ENCODE data around the gene KAT6B. TPM values are rescaled to one million over a fixed set of nuclear protein-coding genes. Genes with fewer than 3 reads are reported as not detected.

Gene KAT6B
- total RNA-seq, 2 experiments from 2014 or later = 22.8 to 24.8 TPM

DNA sequence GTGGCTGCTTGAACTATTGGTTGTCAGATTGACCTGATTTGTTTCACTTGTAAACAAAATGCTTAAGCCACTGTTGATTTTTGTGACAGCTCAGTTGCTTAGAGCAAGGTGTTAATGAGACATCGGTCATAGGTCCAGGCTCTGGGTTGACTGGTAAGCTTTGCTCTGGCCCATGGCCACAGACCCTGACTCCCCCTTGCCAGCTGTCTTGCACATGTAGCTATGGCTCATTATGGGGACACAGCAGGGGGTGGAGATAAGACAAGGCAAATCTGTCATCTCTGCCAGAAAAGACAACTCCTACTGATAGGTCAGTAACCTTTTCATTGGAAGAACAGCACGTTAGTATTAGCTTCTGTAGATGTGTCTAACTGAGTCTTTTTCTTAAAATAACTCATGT is 95.3 kb downstream of the KAT6B start:
- intact Hi-C loops (cut with micrococcal nuclease) = no loop called here
- Mint-ChIP-seq H3K27ac (no peak overlapping the region), H3K4me1 (ENCODE audit: low read depth) (peaks cover 39% of the 10 kb centered on the region), H3K4me3 (no peak overlapping the region), H3K9me3 (peaks cover 8% of the 10 kb centered on the region), H3K36me3 (ENCODE audit: low read depth) (peaks cover 9% of the 10 kb centered on the region), H3K27me3 (no peaks in the 10 kb centered on the region)
- ChIA-PET CTCF (interaction anchor here (1.1 to 1.3 kb wide), 2 partner anchors 9 to 11 kb away, joined by 4 read pairs; no protein-coding TSS in a partner anchor), POLR2A (interaction anchor here (0.6 kb wide), 1 partner anchor 413 kb away, joined by 3 read pairs; no protein-coding TSS in a partner anchor)
- TF ChIP-seq CTCF (IDR thresholded peaks at IDR 0.05) = no peak
- ATAC-seq = no peak
- DNase-seq = no peak

DNA sequence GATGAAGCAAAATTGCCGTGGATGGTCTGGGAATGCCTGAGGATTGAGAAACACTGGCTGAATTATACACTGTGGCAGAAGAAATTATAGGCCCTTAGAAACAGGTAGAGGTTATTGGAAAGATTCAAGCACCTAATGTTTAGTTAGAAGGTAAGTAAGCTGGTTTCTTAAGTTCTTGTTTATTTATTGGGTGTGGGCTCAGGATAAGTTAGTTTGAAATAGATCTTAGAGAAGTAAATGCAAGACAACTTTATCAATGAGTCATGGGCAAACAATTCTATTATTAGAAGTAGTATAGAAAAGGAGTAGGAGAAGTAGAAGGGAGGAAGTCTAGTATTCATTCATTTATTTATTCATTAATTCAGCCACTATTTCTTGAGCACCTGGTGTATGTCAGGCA is 96.5 kb downstream of the KAT6B start:
- Mint-ChIP-seq H3K27ac (no peak overlapping the region), H3K4me1 (ENCODE audit: low read depth) (peaks cover 49% of the 10 kb centered on the region), H3K4me3 (no peak overlapping the region), H3K27me3 (no peaks in the 10 kb centered on the region), H3K36me3 (ENCODE audit: low read depth) (peaks cover 9% of the 10 kb centered on the region), H3K9me3 (peaks cover 8% of the 10 kb centered on the region)
- ChIA-PET POLR2A (no interaction called here), CTCF (no interaction called here)
- ATAC-seq (no peak), DNase-seq (no peak)
- intact Hi-C loops (cut with micrococcal nuclease) = no loop called here
- TF ChIP-seq CTCF (IDR thresholded peaks at IDR 0.05) = no peak

GRCh38 chr10:74923556-74923955 is 97.2 kb downstream of the KAT6B start:
- DNase-seq (peak; percentile 40), ATAC-seq (peak; percentile 67)
- peaks cover 9% of the 10 kb centered on the region for H3K36me3 Mint-ChIP-seq (ENCODE audit: low read depth)
- TF ChIP-seq CTCF (IDR thresholded peaks at IDR 0.05) = no peak
- no peaks in the 10 kb centered on the region for H3K27me3 Mint-ChIP-seq
- POLR2A ChIA-PET = no interaction called here
- peaks cover 8% of the 10 kb centered on the region for H3K9me3 Mint-ChIP-seq
- no peak overlapping the region for H3K4me3 Mint-ChIP-seq
- H3K4me1 Mint-ChIP-seq (ENCODE audit: low read depth) = peaks cover 49% of the 10 kb centered on the region
- peak overlapping the region; percentile 51 for H3K27ac Mint-ChIP-seq
- intact Hi-C loops (cut with micrococcal nuclease) = no loop called here
- CTCF ChIA-PET = interaction anchor here (1.6 kb wide), 1 partner anchor 15 kb away, joined by 4 read pairs; no protein-coding TSS in a partner anchor

DNA sequence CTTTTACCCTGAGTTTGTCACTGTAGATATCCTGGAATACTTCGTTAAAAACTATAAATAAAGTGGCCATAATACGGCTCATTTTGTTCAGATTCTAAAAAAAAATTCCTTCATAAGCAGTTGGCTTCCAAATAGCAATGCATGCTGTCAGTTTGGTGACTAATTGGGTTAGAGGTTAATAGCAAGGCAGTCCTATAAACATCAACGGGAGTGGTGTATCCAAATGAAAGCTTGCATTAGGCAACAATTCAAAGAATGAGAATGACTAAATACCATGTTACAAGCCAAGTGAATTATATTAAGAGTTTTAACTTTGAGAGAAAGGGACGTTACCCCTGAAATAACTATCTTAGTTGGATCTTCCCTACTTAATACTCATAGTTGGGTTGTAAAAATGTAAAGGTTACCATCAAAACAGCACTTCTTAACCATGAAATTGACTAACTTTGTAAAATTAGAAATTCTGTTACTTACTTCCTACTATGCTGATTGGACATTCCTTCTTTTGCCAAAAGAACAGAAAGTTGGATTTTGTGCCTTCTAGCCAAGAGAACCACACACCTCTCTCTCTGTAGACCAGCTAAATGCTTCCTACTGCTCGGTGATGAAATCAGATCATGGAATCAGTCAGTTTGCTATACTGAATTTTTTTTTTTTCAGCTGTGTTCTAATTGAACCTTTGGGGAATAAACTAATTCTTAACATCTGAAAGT is 98.0 kb downstream of the KAT6B start:
- TF ChIP-seq CTCF (IDR thresholded peaks at IDR 0.05) = no peak
- H3K27ac Mint-ChIP-seq = no peak overlapping the region
- ATAC-seq = no peak
- ChIA-PET CTCF (interaction anchor here (1.6 kb wide), 1 partner anchor 16 kb away, joined by 4 read pairs; no protein-coding TSS in a partner anchor), POLR2A (interaction anchor here (0.8 kb wide), 1 partner anchor 51 kb away, joined by 3 read pairs; no protein-coding TSS in a partner anchor)
- H3K4me3 Mint-ChIP-seq = no peak overlapping the region
- no peaks in the 10 kb centered on the region for H3K27me3 Mint-ChIP-seq
- H3K9me3 Mint-ChIP-seq = peaks cover 8% of the 10 kb centered on the region
- peaks cover 53% of the 10 kb centered on the region for H3K4me1 Mint-ChIP-seq (ENCODE audit: low read depth)
- intact Hi-C loops (cut with micrococcal nuclease) = no loop called here
- peaks cover 11% of the 10 kb centered on the region for H3K36me3 Mint-ChIP-seq (ENCODE audit: low read depth)
- DNase-seq = no peak

DNA sequence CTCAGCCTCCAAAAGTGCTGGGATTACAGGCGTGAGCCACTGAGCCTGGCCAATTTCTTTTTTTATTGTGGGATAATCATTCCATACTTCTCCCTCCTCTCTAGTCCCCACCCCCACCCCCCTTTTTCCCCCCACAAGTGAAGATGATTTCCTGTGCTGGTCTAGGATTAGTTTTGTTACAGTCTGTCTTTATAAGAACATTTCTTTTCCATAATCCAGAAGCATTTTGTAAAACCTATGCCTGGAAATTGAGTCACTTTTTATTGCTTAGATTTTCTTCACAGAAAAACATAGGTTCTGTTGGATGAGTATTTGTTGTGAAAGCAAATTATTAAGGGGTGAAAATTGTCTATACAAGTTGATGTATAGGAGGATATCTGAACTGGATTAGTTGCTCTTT is 98.9 kb downstream of the KAT6B start:
- no peak for ATAC-seq
- peaks cover 46% of the 10 kb centered on the region for H3K4me1 Mint-ChIP-seq (ENCODE audit: low read depth)
- no peaks in the 10 kb centered on the region for H3K27me3 Mint-ChIP-seq

More for the DNA sequence above, 98.9 kb downstream of the KAT6B start:
- peaks cover 4% of the 10 kb centered on the region for H3K36me3 Mint-ChIP-seq (ENCODE audit: low read depth)
- POLR2A ChIA-PET = no interaction called here
- CTCF ChIA-PET = no interaction called here
- TF ChIP-seq CTCF (IDR thresholded peaks at IDR 0.05) = no peak
- H3K9me3 Mint-ChIP-seq = peaks cover 1% of the 10 kb centered on the region
- no peak overlapping the region for H3K27ac Mint-ChIP-seq
- DNase-seq = no peak
- no peak overlapping the region for H3K4me3 Mint-ChIP-seq
- intact Hi-C loops (cut with micrococcal nuclease) = no loop called here

All from activated CD8-positive, alpha-beta T cell treated with anti-CD3 and anti-CD28 coated beads for 36 hours (primary cell).